ENCODE measurements around the gene GADL1.
A peak's percentile ranks its signal among the peaks of the same experiment; 100 is the strongest.

The GADL1 gene

DNA sequence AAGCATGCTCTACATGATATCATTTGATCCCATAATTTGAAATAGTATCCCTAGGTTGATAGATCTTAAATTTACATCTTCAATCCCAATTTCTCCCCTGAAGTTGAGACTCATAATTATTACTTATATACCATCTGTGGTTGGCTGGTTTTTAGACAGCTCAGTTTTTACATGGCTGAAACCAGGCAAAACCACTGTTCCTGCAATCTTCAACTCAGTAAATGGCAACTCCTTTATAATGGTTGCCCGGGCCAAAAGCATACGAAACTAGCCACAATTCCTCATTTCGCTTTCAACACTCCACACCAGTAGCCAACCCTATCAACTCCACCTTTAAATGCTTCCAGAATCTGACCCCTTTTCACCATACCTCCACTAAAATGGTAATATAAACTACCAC, 169.6 kb downstream of the GADL1 start:
- TF ChIP-seq, protein P1, sequence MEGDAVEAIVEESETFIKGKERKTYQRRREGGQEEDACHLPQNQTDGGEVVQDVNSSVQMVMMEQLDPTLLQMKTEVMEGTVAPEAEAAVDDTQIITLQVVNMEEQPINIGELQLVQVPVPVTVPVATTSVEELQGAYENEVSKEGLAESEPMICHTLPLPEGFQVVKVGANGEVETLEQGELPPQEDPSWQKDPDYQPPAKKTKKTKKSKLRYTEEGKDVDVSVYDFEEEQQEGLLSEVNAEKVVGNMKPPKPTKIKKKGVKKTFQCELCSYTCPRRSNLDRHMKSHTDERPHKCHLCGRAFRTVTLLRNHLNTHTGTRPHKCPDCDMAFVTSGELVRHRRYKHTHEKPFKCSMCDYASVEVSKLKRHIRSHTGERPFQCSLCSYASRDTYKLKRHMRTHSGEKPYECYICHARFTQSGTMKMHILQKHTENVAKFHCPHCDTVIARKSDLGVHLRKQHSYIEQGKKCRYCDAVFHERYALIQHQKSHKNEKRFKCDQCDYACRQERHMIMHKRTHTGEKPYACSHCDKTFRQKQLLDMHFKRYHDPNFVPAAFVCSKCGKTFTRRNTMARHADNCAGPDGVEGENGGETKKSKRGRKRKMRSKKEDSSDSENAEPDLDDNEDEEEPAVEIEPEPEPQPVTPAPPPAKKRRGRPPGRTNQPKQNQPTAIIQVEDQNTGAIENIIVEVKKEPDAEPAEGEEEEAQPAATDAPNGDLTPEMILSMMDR (IDR thresholded peaks at IDR 0.05), result no peak
- H3K36me3 Mint-ChIP-seq (ENCODE audit: low read depth), result no peaks in the 10 kb centered on the region
- H3K27ac Mint-ChIP-seq, result no peak overlapping the region
- no peaks in the 10 kb centered on the region for H3K9me3 Mint-ChIP-seq
- no peaks in the 10 kb centered on the region for H3K27me3 Mint-ChIP-seq (ENCODE audit: low read depth, poor library complexity)
- no peak for DNase-seq
- no peak overlapping the region for H3K4me3 Mint-ChIP-seq
- H3K4me1 Mint-ChIP-seq, result peaks cover 4% of the 10 kb centered on the region

DNA sequence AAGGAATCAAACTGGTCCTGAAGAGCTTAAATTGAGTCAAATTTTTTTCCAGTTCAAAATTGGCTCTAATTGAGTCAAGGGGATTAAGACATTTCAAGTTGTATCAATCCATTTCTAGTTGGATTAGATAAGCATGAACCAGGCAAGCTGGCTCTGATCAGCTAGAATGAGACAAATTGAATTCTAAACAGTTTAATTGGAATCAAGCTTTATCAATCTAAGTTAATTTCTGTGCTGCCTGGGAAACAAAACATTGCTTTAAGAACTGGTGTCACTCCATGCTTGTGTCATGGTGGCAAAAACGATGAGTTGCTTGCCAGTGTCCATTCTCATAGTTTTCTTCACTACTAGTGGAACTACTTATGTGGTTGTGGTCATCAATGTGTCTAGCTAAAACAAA, 171.2 kb downstream of the GADL1 start:
- Mint-ChIP-seq H3K9me3 (no peaks in the 10 kb centered on the region), H3K36me3 (ENCODE audit: low read depth) (no peaks in the 10 kb centered on the region), H3K4me3 (no peak overlapping the region), H3K4me1 (peaks cover 4% of the 10 kb centered on the region), H3K27ac (no peak overlapping the region), H3K27me3 (ENCODE audit: low read depth, poor library complexity) (no peaks in the 10 kb centered on the region)
- TF ChIP-seq, protein P1 (IDR thresholded peaks at IDR 0.05), result no peak
- DNase-seq, result no peak

DNA sequence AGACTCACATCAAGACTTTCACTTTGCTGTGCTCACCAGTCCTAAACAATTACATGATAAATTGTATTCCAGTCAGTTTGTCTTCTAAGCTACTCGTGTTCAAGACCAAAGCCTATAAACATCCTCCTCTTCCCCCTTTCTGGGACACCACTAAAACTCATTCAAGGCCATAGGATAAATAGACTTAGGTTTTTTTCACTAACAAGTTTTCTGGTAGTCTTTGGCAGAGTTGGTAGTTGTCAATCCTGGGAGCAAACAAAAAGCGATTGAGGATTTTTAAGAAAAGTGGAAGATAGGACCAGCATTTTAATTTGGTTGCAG, 173.2 kb downstream of the GADL1 start:
- TF ChIP-seq, protein P1 (IDR thresholded peaks at IDR 0.05), result no peak
- DNase-seq, result no peak
- Mint-ChIP-seq H3K27me3 (ENCODE audit: low read depth, poor library complexity) (no peaks in the 10 kb centered on the region), H3K27ac (peak overlapping the region; percentile 23), H3K4me1 (peaks cover 4% of the 10 kb centered on the region), H3K4me3 (no peak overlapping the region), H3K9me3 (no peaks in the 10 kb centered on the region), H3K36me3 (ENCODE audit: low read depth) (no peaks in the 10 kb centered on the region)

DNA sequence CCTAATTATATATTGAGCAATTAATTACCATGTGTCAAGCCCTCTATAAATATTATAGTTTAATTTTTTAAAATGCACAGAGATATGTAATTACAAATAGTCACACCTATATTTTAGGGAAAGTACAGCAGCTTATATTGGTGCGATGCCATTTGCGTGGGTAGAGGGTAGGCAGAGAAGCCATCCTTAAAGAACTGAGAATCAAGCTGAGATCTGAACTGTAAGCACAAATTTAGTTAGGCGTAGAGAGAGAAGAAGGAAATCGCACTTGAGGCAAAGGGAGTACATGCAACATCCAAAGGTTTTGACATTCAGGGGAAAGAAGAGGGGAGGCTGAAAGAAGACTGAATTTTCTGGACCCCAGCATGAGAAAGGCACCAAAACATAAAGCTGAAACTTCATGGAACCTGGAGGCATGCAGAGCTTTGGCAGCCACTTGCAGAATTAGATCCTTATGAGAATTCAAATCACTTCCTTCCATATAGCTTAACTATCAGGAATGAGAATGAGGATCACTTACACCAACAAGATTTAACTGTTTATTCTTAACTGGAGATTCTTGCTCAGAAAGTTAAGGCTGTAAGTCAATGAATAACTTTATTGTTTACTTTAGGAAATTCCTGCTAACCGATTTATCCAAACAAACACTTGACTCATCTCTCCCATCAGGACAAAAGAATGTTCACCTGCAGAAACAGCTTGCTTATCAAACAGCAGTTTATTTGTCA, 173.7 kb downstream of the GADL1 start:
- TF ChIP-seq, protein P1 (IDR thresholded peaks at IDR 0.05), result no peak
- H3K9me3 Mint-ChIP-seq, result no peaks in the 10 kb centered on the region
- H3K4me3 Mint-ChIP-seq, result no peak overlapping the region
- H3K4me1 Mint-ChIP-seq, result peaks cover 4% of the 10 kb centered on the region
- DNase-seq, result no peak
- no peaks in the 10 kb centered on the region for H3K36me3 Mint-ChIP-seq (ENCODE audit: low read depth)
- H3K27ac Mint-ChIP-seq, result peak overlapping the region; percentile 23
- H3K27me3 Mint-ChIP-seq (ENCODE audit: low read depth, poor library complexity), result no peaks in the 10 kb centered on the region

DNA sequence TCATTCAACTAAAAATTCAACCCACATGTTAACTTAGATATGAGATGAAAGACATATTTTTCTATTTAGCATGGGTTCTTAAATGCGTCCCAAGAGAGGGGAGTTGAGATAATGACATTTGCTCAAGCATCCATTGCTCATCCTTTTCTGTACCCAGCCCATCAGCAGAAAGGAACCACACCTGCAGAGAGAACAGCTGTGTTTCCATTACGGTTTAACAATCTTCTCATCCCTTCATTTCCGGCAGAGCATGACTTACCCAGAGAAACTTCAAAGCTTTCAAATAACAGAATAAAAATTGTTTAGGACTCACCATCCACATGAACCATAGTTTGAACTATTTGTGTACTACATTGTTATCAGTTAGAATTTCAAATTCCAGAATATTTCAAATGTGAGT, 174.9 kb downstream of the GADL1 start:
- Mint-ChIP-seq H3K27me3 (ENCODE audit: low read depth, poor library complexity) (no peaks in the 10 kb centered on the region), H3K4me3 (no peak overlapping the region), H3K9me3 (peaks cover 10% of the 10 kb centered on the region)

More for the DNA sequence above, 174.9 kb downstream of the GADL1 start:
- TF ChIP-seq, protein P1 (IDR thresholded peaks at IDR 0.05), result no peak
- Mint-ChIP-seq H3K36me3 (ENCODE audit: low read depth) (peaks cover 9% of the 10 kb centered on the region), H3K27ac (no peak overlapping the region), H3K4me1 (peaks cover 4% of the 10 kb centered on the region)
- no peak for DNase-seq

All from nephron progenitor cell (in vitro differentiated cells).